Amniotic epithelial cell (primary cell): ENCODE results near the gene FAT1.
"Not testable (repeated sequence)": the region's sequence is repeated elsewhere in the genome, so short reads cannot be mapped to it uniquely, and the experiment has no call there.

ENCODE experiments used
- DNase-seq: peaks from one replicate; pipeline ENCODE4 v3.0.0-alpha.2; 2010; ENCODE audit warnings: low read depth

FAT1 gene

GRCh38 chr4:186698028-186698427, 25.6 kb downstream of the FAT1 start:
- DNase-seq: no peak

- DNase-seq: no peak
These were observed 28.3 kb downstream of the FAT1 start for GRCh38 chr4:186695392-186695791.

GRCh38 chr4:186693894-186694293, 29.8 kb downstream of the FAT1 start:
- DNase-seq: no peak

DNA sequence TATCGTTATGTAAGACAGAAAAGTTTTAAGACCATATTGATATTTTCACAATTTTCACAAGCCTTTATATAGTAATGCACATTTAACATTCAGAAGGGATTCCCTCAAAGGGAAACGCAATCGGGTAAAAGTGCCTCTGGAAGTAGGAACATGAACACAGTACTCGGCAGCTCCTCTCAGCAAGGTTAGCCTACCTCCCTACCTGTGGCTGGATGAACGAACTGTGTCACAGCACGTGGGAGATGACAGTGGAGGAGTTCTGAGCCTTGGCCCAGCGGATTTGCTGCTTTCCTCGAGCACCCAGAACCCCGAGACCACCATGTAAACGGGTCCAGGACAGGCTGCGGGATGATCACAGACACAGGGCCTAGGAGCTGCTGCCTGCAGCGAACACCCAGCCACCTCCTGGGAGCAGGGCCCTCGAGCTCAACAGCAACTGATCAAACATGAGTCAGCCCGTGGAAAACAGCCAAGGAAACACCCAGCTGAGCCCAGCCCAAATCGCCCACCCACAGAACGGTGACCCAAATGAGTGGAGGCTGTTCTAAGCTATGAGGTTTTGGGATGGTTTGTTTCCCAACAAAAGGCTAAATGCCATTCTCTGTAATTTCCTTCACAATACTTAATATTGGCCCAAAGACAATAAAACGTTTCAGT, 30.4 kb downstream of the FAT1 start:
- DNase-seq: peak; percentile 71

GRCh38 chr4:186691396-186691795, 32.3 kb downstream of the FAT1 start:
- no peak for DNase-seq

GRCh38 chr4:186689476-186689875, 34.2 kb downstream of the FAT1 start:
- DNase-seq: no peak

GRCh38 chr4:186688150-186688943, 35.3 kb downstream of the FAT1 start:
- no peak for DNase-seq

- no peak for DNase-seq
These were observed 36.4 kb downstream of the FAT1 start for GRCh38 chr4:186687265-186687664.

DNA sequence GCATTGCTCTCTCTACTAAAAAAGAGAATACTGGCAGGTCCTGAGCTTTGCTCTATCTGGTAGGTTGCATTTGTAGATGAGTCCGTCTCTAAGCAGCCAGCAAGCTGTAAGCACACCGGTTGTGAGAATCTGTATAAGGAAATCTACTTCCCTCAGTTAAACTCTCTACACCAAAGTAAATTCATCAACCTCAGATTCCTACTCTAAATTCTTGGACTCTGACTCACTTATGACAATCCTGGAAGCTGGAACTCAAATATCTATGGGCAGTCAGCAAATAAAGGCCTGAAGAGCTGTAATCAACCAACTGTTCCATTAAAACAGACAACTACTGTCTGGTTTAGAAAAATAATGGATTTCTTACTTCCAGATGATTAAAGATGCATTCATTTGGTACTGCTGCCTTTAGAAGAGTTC, 37.9 kb downstream of the FAT1 start:
- DNase-seq: peak; percentile 94

- DNase-seq: no peak
These were observed 38.8 kb downstream of the FAT1 start for GRCh38 chr4:186684889-186685309.

- DNase-seq: no peak
These were observed 39.4 kb downstream of the FAT1 start for GRCh38 chr4:186684220-186684619.

- DNase-seq: no peak
These were observed 43.0 kb downstream of the FAT1 start for GRCh38 chr4:186680641-186681040.

- peak; percentile 96 for DNase-seq
These were observed 47.0 kb downstream of the FAT1 start for GRCh38 chr4:186676531-186677161.

DNA sequence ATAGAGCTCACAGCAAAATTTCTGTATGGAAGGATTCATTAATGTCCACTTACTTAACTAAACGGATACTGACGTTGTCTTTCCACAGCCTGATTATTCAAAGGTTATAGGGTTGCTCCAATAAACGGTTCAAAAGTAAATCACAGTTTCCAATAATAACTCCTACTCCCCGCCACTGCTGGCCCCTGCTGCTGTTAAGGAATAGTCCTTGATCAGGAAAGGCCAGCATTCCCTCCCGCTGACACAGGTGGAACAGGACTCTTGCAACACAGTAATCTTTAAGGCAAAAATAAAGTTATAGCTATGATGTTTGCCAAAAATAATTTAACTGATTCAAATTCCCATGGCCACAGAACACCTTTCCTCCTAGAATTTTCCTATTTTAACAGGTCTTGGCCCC, 53.9 kb downstream of the FAT1 start:
- DNase-seq: no peak

DNA sequence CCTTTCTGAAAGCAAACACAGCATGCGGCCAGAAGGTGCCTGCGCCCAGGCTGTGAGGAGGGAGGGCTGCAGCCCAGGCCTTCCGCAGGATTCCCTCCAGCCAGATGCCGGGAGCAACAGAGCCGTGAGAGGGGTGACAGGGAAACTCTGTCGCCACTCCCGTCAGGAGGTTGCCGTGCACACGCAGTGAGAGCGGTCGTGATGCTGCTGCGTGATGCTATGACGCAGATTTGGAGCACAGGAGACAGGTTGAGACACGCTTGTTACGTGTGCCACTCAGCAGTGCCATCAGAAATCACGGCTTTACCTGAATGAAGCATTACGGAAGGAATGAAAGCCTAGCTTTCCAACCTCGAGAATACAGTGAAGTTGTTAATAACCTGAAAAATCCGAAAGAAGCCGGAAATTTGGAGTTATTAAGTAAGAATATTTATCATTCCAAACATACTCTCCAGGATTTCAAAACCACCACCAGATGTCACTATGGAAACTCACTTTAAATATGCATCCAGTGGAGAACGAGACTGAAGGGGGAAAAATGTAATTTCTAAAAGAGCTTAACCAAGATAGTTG, 54.4 kb downstream of the FAT1 start:
- peak; percentile 78 for DNase-seq

GRCh38 chr4:186666750-186667149, 56.9 kb downstream of the FAT1 start:
- peak; percentile 65 for DNase-seq

- peak; percentile 85 for DNase-seq
These were observed 57.4 kb downstream of the FAT1 start for GRCh38 chr4:186666252-186666651.

DNA sequence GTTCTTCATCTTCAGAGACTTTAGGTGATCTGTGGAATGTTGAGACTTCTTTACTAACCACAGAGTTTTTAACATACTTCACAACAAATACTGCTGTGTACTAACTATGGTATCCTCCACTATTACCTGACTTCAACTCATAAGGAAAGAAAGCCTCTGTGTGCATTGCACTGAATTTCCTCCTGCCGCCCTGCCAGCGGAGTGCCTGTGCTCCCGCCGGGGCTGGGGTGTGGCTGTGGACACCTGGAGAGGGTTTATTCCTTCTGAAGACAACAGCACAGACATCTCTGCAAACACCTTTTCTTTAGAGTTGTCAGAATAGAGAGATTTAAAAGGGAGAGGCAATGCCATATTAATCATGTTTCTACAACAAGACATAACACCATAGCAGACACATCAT, 63.3 kb downstream of the FAT1 start:
- no peak for DNase-seq

DNA sequence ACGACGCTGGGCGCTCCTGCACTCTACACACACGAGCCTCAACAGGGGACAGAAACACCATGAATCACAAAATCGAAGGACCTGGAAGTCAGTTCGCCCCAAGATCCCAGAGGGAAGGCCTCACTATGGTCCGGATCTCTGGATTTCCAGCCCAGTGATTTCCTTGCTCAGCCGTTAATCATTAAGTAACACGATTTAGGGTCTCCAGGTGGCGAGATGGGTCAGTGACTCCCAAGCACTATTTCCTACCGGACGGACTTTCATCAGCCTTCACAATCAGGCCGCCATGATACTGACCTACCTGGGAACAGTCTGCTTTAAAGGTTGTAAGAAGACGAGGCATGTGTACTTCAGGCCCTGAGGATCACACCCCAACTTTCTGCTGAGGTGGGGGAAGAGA, 63.7 kb downstream of the FAT1 start:
- no peak for DNase-seq

DNA sequence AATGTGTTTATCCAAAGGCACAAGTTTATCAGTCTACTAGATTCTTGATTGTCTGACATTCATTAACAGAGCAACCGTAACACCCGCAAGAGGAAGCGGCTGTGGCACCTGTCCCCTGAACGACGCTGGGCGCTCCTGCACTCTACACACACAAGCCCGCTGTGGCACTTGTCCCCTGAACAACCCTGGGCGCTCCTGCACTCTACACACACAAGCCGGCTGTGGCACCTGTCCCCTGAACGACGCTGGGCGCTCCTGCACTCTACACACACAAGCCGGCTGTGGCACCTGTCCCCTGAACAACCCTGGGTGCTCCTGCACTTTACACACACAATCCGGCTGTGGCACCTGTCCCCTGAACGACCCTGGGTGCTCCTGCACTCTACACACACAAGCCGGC, 64.2 kb downstream of the FAT1 start:
- DNase-seq: not testable (repeated sequence)

DNA sequence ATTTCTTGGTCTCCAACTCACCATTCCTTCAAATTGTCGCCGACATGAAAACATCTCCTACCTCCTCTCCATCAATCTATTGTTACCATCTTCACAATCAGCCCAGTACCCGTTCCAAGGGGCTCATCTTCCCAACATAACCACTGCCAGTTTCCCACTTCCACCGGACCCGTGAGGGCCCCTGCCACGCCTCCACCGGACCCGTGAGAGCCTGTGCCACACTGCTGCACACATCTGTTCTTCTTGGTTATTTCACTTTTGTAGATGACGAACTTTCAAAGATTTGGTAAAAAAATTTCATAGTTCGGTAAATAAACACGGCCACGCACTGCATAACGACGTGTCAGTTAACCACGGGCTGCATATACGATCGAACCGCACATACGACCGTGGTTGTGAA, 65.0 kb downstream of the FAT1 start:
- DNase-seq: no peak

DNA sequence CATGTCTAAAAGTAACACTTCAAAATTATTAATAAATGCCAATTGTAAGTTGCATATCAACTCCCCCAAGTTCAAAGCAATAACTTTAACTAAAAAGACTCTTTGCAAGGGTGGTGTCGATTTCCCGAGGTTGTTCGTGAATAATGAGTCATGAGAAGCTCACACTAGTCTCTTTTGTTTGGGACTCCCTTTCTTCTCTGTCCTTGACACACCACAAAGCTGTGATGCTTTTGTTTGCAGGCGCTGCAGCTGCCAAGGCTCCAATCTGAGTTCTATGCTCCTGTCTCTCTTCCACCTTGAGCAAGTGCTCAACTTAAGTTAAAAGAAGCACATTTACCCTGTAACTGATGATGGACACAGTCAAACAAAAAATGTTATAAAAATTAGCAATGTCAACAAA, 65.9 kb downstream of the FAT1 start:
- DNase-seq: no peak

GRCh38 chr4:186653969-186654368, 69.7 kb downstream of the FAT1 start:
- no peak for DNase-seq
